Pancreas (tissue), 10 donors: ENCODE measurements around the gene ANKRD33B. TPM values are rescaled to one million over a fixed set of nuclear protein-coding genes. Genes with fewer than 3 reads are reported as not detected.

Source experiments
- ATAC-seq, 4 donors: fragments of 200-7000 bp; cut with Tn5 transposase; one replicate each; pipeline versions ENCODE4 v1.8.0 to v1.9.1; 2020; ENCODE audit warnings: mild to moderate bottlenecking in 4 of 4, moderate library complexity in 4 of 4
- DNase-seq, 6 donors: peaks; one replicate each; pipeline ENCODE4 v3.0.0-alpha.2; 2020
- FAIRE-seq: peaks from 2 replicates; lab custom pipeline; 2012; peaks lifted over from hg19 to GRCh38; lab: Jason Lieb, UNC
- H3K27ac ChIP-seq, 4 donors: fragments of 200-600 bp; sonication (generic); 1 replicate in 3 of 4; 2 replicates in 1 of 4; pipeline versions ENCODE4 v1.5.0 to v1.8.0; 2020
- H3K27me3 ChIP-seq, 4 donors: fragments of 200-600 bp; one replicate each; pipeline ENCODE4 v1.8.0; 2021
- H3K36me3 ChIP-seq, 3 donors: fragments of 200-600 bp; sonication (generic) in 1 of 3; one replicate each; pipeline versions ENCODE4 v1.5.0 to v1.8.0; 2020 to 2021
- H3K4me1 ChIP-seq, 3 donors: fragments of 200-600 bp; one replicate each; pipeline ENCODE4 v1.8.0; 2021
- H3K4me3 ChIP-seq, 4 donors: fragments of 200-600 bp; sonication (generic) in 2 of 4; one replicate each; pipeline versions ENCODE4 v1.5.0 to v1.8.0; 2020 to 2021
- H3K9me3 ChIP-seq, 4 donors: fragments of 200-600 bp; one replicate each; pipeline ENCODE4 v1.8.0; 2021
- WGBS, 2 donors: extraction: QIAGEN DNeasy Blood & Tissue Kit; methylation state at CpG; one replicate each; pipeline ENCODE4 v1.1.7; 2013; 5-methylcytosine and 5-hydroxymethylcytosine counted together
- intact Hi-C, 3 donors: fragments of 100-400 bp; cut with DNase I; formaldehyde crosslinking; loops; one replicate each; pipeline versions ENCODE4 v1.11.1 to v1.14.2; 2022
- polyA plus RNA-seq, 2 donors: library from polyadenylated mRNA; stranded (reverse); fragments of 200-250 nt; gene quantifications; one replicate each; pipeline ENCODE4 v1.2.3, GENCODE V29; 2013
- total RNA-seq, 6 donors: library from RNA; stranded (reverse); fragmentation: NEBNext Ultra II Directional in 4 of 6; extraction: Animal tissue kit (Norgen Biotek cat#: 25700) in 4 of 6; gene quantifications; one replicate each; pipeline versions ENCODE4 v1.2.1 to v1.2.4, GENCODE V29; 2021 to 2023
- TF ChIP-seq, protein P1 (sequence below), 4 donors: fragments of 200-600 bp; sonication (generic) in 3 of 4; IDR thresholded peaks; one replicate each; pipeline versions ENCODE4 v1.5.0 to v1.8.0; 2021; ENCODE audit warnings: antibody characterized with exemption in 4 of 4
- donor health status: healthy with polysubstance abuse.
- donor health status: DM: no; HTN: no; CAD: no; lungs with moderate emphysema.
- donor health status: DM: no; HTN: no; CAD: no.
- donor health status: control.
- donor health status: control.
- donor health status: Bipolar disorder and iron deficiency.
- donor health status: DM: yes; HTN: yes; CAD: no.
- donor health status: DM: no; HTN: no; CAD: no.
- donor health status: DM: no; HTN: no; CAD: no.
- donor health status: DM: yes; HTN: yes; CAD: no.

ANKRD33B gene
- total and polyA plus RNA-seq, 8 donors = 0.57 to 2.7 (median 1.1) TPM

DNA sequence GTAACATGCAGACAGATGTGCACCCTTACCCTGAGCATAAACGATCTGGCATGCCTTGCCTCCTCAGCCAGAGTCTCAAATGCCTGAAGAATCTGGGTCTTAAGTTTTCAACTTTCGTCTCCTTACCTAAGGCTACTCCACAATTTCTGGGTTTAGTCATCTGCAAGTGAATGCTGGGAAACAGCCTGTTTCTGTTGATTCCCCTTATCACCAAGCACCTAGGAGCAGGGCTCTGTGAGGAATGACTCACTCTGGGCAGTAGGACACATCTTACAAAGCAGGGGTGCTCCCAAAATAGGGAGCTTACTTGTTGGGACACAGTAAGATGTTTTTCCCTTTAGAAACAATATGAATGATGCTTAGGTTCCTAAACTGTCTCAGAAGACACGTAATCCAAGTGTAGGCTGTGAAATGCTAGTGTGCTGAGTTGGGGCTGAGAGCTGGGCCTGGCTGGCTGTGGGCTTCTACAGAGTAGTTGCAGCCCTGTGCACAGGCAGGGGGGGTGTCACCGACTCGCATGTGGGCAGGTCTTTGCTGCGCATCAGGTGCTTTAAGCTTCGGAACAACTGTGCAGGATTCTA, 139.1 kb downstream of the ANKRD33B start:
- peak overlapping the region in 1 of 4 donors; percentile 3 for H3K4me3 ChIP-seq
- peaks cover 63 to 77% (median 70%) of the 10 kb centered on the region in 3 donors for H3K4me1 ChIP-seq
- H3K27ac ChIP-seq = peak overlapping the region; percentile 68 to 89 (median 76)
- H3K9me3 ChIP-seq = no peaks in the 10 kb centered on the region
- ATAC-seq (peak; percentile 59 to 75 (median 68)), FAIRE-seq (no peak), DNase-seq (peak in 2 of 6 donors; percentile 61)
- 24 to 32% methylated on average over 7 of the region's 7 CpGs for WGBS, 2 donors
- no peaks in the 10 kb centered on the region for H3K36me3 ChIP-seq
- no peaks in the 10 kb centered on the region for H3K27me3 ChIP-seq
- intact Hi-C loops = loop anchor here in 1 of 3 donors (10.0 kb wide), 1 partner anchor 52 kb away; no protein-coding TSS in a partner anchor
- TF ChIP-seq, protein P1, sequence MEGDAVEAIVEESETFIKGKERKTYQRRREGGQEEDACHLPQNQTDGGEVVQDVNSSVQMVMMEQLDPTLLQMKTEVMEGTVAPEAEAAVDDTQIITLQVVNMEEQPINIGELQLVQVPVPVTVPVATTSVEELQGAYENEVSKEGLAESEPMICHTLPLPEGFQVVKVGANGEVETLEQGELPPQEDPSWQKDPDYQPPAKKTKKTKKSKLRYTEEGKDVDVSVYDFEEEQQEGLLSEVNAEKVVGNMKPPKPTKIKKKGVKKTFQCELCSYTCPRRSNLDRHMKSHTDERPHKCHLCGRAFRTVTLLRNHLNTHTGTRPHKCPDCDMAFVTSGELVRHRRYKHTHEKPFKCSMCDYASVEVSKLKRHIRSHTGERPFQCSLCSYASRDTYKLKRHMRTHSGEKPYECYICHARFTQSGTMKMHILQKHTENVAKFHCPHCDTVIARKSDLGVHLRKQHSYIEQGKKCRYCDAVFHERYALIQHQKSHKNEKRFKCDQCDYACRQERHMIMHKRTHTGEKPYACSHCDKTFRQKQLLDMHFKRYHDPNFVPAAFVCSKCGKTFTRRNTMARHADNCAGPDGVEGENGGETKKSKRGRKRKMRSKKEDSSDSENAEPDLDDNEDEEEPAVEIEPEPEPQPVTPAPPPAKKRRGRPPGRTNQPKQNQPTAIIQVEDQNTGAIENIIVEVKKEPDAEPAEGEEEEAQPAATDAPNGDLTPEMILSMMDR (IDR thresholded peaks at IDR 0.05) = no peak

- Histone ChIP-seq H3K4me3 (no peak overlapping the region), H3K27ac (peak overlapping the region; percentile 68 to 89 (median 76)), H3K36me3 (no peaks in the 10 kb centered on the region), H3K4me1 (peaks cover 60 to 70% (median 64%) of the 10 kb centered on the region in 3 donors), H3K9me3 (no peaks in the 10 kb centered on the region), H3K27me3 (no peaks in the 10 kb centered on the region)
- WGBS, 2 donors = 15 to 16% methylated on average over 5 of the region's 5 CpGs
- ATAC-seq (peak; percentile 56 to 71 (median 66)), DNase-seq (peak; percentile 69 to 88 (median 76)), FAIRE-seq (no peak)
- intact Hi-C loops = loop anchor here in 1 of 3 donors (10.0 kb wide), 1 partner anchor 51 kb away; no protein-coding TSS in a partner anchor
- TF ChIP-seq, protein P1 (IDR thresholded peaks at IDR 0.05) = no peak
These were observed 139.8 kb downstream of the ANKRD33B start for GRCh38 chr5:10703676-10704075.

- ATAC-seq (peak in 1 of 4 donors; percentile 8), DNase-seq (no peak), FAIRE-seq (no peak)
- no peaks in the 10 kb centered on the region for H3K27me3 ChIP-seq
- H3K4me3 ChIP-seq = no peak overlapping the region
- WGBS, 2 donors = 67 to 72% methylated on average over 10 of the region's 10 CpGs
- no peaks in the 10 kb centered on the region for H3K9me3 ChIP-seq
- peaks cover 0 to 8% (median 0%) of the 10 kb centered on the region in 3 donors for H3K36me3 ChIP-seq
- H3K27ac ChIP-seq = peak overlapping the region; percentile 68 to 89 (median 76)
- H3K4me1 ChIP-seq = peaks cover 63 to 66% (median 63%) of the 10 kb centered on the region in 3 donors
- TF ChIP-seq, protein P1 (IDR thresholded peaks at IDR 0.05) = no peak
- intact Hi-C loops = loop anchor here in 1 of 3 donors (10.0 kb wide), 1 partner anchor 50 kb away; no protein-coding TSS in a partner anchor
These were observed 141.2 kb downstream of the ANKRD33B start for GRCh38 chr5:10704949-10705621.

GRCh38 chr5:10705747-10706146, 141.9 kb downstream of the ANKRD33B start:
- TF ChIP-seq, protein P1 (IDR thresholded peaks at IDR 0.05) = no peak
- H3K4me1 ChIP-seq = peaks cover 62 to 68% (median 63%) of the 10 kb centered on the region in 3 donors
- no peak for DNase-seq
- intact Hi-C loops = loop anchor here in 1 of 3 donors (10.0 kb wide), 1 partner anchor 49 kb away; no protein-coding TSS in a partner anchor
- WGBS, 2 donors = 82 to 88% methylated on average over 2 of the region's 2 CpGs
- FAIRE-seq = no peak
- H3K4me3 ChIP-seq = no peak overlapping the region
- no peaks in the 10 kb centered on the region for H3K9me3 ChIP-seq
- peak overlapping the region in 1 of 4 donors; percentile 89 for H3K27ac ChIP-seq
- no peak for ATAC-seq
- H3K27me3 ChIP-seq = no peaks in the 10 kb centered on the region
- peaks cover 0 to 8% (median 0%) of the 10 kb centered on the region in 3 donors for H3K36me3 ChIP-seq
